GM19351 (cell line): ENCODE data around the gene TTLL9.
A peak's percentile ranks its signal among the peaks of the same experiment; 100 is the strongest.

Experiments used
- ATAC-seq: cut with Tn5 transposase; IDR thresholded peaks from one replicate; pipeline ENCODE4 v1.9.1; 2021; ENCODE audit warnings: mild to moderate bottlenecking, moderate library complexity; ENCODE audit not compliant: unreplicated experiment

Gene TTLL9

GRCh38 chr20:31857861-31858759 is 12.3 kb upstream of the TTLL9 start:
- peak; percentile 69 for ATAC-seq

GRCh38 chr20:31858760-31859083 is 11.7 kb upstream of the TTLL9 start:
- ATAC-seq, result no peak

GRCh38 chr20:31859266-31859997 is 11.0 kb upstream of the TTLL9 start:
- ATAC-seq, result no peak

GRCh38 chr20:31859998-31860380 is 10.4 kb upstream of the TTLL9 start:
- ATAC-seq, result no peak

GRCh38 chr20:31860390-31861134 is 9.9 kb upstream of the TTLL9 start:
- no peak for ATAC-seq

- peak; percentile 35 for ATAC-seq
Measured at GRCh38 chr20:31861135-31861384, 9.4 kb upstream of the TTLL9 start.

GRCh38 chr20:31861385-31862156 is 8.9 kb upstream of the TTLL9 start:
- ATAC-seq, result peak; percentile 70

GRCh38 chr20:31862157-31862470 is 8.3 kb upstream of the TTLL9 start:
- no peak for ATAC-seq

- ATAC-seq, result no peak
Measured at GRCh38 chr20:31862506-31862905, 7.9 kb upstream of the TTLL9 start.

GRCh38 chr20:31863296-31864085 is 6.9 kb upstream of the TTLL9 start:
- ATAC-seq, result no peak

GRCh38 chr20:31864521-31865400 is 5.7 kb upstream of the TTLL9 start:
- ATAC-seq, result no peak

GRCh38 chr20:31866221-31866620 is 4.2 kb upstream of the TTLL9 start:
- no peak for ATAC-seq

GRCh38 chr20:31868853-31869672 is 1.4 kb upstream of the TTLL9 start:
- ATAC-seq, result no peak

GRCh38 chr20:31869673-31869941 is 827 bp upstream of the TTLL9 start:
- no peak for ATAC-seq

- no peak for ATAC-seq
Measured at GRCh38 chr20:31870726-31871617, 538 bp downstream of the TTLL9 start.

GRCh38 chr20:31871618-31871954 is 1.2 kb downstream of the TTLL9 start:
- no peak for ATAC-seq

- ATAC-seq, result no peak
Measured at GRCh38 chr20:31872406-31872805, 2.0 kb downstream of the TTLL9 start.

GRCh38 chr20:31875671-31876070 is 5.2 kb downstream of the TTLL9 start:
- no peak for ATAC-seq
